LoVo (cell line): ENCODE measurements around the gene TMEM181.
"Not testable (repeated sequence)": the region's sequence is repeated elsewhere in the genome, so short reads cannot be mapped to it uniquely, and the experiment has no call there.

ENCODE experiments used
- DNase-seq: peaks from one replicate; pipeline ENCODE4 v3.0.0-alpha.2; 2016; ENCODE audit warnings: low spot score

Gene TMEM181

DNA sequence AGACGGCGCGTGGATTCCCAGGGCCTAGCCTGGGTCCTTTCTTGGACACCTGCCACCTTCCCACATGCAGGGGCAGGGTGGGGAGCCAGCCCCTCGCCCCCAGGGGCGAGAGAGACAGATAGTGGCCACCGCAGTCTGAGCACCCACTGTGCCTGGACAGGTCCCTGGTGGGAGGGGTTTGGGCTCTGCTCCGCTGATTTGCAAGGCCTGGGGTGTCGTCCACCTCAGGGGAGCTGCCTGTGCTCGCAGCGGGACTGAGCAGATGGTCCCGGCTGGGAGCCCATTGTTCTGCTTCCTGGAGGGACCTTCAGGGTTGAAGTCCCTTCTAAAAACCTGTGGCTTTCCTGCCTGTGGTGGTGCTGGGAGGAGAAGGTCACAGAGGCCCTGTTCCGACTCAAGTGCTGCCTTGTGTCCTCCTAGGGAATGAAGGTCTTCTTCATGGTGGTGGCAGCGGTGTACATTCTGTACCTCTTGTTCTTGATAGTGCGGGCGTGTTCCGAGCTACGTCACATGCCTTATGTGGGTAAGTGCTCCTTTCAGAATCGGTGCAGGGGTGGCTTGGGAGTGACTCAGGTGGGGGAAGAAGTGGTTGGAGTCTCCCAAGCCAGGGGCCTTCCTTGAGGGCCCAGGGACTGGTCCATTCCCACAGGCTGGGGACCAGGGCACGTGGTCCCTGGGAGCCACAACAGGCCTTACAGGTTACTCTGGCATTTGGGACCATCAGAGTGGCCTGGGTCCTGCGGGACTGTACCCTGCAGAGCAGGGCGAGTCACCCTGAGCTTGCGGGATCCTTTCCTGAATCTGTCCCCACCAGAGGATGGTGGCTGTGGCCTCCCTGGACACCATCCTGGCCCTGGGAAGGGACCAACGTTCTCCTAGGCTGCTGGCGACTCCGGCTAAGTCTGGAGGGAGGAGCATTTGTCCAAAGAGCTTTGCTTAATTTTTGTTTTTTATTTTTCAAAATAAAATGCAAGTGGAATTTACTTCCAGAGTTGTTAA is 65.1 kb downstream of the TMEM181 start:
- DNase-seq: no peak

DNA sequence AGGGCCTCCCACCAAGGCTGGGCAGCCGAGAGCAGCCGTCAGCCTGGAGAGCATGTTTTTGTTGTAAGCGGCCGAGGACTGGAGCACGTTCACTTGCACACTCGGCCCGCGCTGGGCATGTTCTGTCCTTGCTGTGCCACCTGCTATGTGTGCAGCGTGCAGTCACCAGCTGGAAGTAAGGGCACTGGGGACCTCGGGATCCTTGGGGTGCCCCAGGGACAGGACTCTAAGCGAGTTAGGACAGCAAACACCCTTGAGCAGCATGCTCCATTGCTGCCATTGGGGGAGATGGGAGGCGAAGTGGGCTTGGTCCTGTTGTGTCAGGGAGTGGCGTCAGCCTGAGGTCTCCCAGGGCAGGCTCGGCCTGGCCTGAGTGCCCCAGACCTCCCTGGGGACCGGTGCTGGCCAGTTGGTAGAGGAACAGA is 66.0 kb downstream of the TMEM181 start:
- DNase-seq: no peak

GRCh38 chr6:158626360-158627167 is 66.7 kb downstream of the TMEM181 start:
- DNase-seq: no peak

- DNase-seq: no peak
These were observed 67.5 kb downstream of the TMEM181 start for GRCh38 chr6:158627168-158627939.

DNA sequence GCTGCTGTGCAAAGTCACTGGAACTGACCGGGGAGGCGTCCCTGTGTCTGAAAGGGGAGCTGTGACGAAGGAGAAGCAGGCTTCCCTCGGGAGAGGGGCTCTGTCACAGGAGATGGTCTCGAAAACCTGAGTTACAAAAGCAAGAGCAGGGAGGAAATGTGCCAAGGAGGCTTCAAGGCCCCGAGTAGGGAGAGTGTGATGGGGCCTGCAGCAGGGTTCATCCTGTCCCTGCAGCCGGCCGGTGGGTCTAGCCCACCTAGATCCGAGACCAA is 68.0 kb downstream of the TMEM181 start:
- DNase-seq: no peak

DNA sequence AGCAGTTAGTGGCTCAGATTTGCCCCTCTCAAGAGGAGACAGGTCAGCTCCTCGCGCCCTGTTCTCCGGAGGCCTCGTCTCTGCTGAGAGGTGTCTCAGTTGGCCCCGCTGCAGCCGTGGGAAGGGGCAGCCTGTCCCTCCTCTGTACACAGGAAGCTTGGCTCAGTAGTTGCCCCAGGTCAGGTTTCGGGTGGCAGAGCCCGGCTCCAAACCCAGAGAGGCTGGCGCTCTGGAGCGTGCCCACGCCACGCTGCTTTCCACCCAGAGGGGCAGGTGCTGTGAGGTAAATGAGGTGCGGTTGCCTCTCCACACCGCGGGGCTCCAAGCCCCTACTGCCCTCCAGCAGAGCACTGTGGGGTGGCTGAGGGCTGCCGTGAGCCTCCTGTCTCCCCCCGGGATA is 68.7 kb downstream of the TMEM181 start:
- DNase-seq: no peak

DNA sequence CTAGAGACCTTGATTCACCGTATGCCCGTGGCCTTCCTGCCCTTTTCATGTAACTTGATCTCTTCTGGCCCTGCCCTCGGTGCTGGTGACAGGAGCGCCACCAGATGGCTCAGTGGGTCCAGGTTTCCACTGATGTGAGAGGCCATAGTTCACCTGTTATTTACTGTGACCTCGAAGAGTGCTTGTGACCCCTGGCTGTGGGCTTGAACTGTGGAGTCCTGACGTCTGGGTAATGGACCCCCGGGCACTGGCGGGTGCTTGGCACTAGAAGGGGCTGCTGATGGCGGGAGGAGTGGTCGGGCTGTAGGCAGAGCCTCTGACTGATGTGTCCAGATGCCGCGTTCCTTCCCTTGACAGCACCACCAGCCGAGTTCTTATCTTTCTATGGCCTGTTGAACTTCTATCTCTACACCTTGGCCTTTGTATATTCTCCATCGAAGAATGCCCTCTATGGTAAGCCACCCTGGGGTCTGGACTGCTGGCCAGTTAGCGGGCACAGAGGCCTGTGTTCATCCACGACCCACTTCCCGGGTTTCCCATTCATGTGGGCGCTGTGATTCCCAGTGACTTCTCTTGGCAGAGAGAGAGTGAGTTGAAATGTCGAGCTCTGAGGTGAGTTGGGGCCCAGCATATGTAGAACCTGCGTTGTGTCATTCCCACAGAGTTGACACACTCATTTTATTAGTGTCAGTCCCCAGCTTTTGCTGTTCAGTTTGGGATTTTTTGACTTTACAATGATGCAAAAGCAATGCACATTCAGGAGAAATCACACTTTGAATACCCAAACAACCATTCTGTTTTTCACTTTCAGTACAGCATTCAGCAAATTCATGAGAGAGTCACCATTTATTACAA is 69.7 kb downstream of the TMEM181 start:
- no peak for DNase-seq

- DNase-seq: no peak
These were observed 71.2 kb downstream of the TMEM181 start for GRCh38 chr6:158630938-158631616.

- DNase-seq: no peak
These were observed 72.0 kb downstream of the TMEM181 start for GRCh38 chr6:158631678-158632537.

DNA sequence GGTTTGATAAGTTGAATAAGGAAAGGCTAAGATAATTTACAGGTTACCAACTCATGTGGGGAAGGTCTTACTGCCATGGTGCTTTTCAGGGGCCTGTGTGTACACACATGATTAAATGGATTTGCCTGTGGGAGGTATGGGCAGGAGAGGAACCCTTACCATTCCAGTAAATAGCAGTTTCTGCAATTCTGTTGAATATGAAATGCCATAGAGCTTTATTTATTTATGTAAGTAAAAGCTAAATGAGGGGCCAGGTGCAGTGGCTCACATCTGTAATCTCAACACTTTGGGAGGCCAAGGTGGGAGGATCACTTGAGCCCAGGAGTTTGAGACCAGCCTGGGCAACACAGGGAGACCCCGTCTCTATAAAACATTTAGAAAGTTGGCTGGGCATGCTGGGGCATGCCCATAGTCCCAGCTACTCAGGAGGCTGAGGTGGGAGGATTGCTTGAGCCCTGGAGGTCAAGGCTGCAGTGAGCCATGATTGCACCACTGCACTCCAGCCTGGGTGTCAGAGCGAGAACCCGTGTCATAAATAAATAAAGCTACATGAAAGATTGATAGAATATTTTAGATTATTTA is 72.7 kb downstream of the TMEM181 start:
- DNase-seq: not testable (repeated sequence)

DNA sequence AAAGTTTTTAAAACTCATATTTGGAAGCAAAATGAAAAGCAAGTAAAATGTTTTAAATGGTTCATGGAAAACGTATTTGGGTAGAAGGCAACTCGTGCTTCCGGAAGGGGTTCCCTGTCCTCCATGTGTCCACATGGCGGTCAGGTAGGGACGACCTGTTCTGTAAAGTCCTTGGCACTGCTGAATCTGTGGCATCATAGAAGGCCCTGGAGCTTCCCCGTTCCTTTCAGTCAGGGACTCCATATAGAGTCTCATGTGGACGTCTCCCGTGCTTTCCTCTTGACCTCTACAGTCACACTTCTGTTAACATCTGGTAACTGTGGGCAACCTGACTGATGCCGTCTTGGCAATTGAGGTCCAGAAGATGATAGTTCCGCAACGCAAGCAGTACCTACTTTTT is 73.2 kb downstream of the TMEM181 start:
- DNase-seq: no peak

GRCh38 chr6:158634695-158635426 is 75.0 kb downstream of the TMEM181 start:
- DNase-seq: no peak

DNA sequence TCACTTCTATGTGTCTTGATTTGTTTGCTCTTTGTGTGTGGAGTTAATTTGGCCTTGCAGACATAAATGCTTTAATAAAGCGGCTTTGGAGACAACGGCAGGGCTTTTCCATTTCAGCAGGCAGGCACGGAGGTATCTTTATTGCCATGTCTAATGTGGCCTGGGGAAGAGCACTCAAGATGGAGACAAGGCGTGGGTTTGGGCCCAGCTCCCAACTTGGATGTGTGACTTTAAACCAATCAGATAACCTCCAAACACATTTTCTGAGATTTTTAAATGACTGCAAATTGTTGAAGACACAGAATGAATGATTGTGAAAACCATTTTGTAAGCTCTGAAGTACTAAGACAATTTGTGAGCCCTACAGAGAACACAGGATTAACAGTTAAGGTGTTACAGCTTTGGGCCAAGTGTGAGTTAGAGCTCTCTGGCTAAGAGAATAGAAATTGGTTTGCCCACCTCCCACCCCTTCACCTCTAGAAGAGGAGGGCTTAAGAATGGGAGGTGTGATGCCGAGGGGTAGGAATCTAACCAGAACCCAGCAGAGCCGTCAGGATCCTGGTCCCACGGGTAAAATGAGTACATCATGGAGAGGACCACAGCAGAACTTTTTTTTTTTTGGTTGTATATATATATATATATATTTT is 75.7 kb downstream of the TMEM181 start:
- no peak for DNase-seq

- no peak for DNase-seq
These were observed 76.9 kb downstream of the TMEM181 start for GRCh38 chr6:158636778-158637177.

GRCh38 chr6:158638324-158638854 is 78.5 kb downstream of the TMEM181 start:
- DNase-seq: no peak

GRCh38 chr6:158639056-158639455 is 79.2 kb downstream of the TMEM181 start:
- no peak for DNase-seq

- DNase-seq: no peak
These were observed 80.6 kb downstream of the TMEM181 start for GRCh38 chr6:158640519-158640918.

- peak; percentile 43 for DNase-seq
These were observed 82.3 kb downstream of the TMEM181 start for GRCh38 chr6:158642097-158642601.
